ENCODE results near the gene GLI1. TPM values are rescaled to one million over a fixed set of nuclear protein-coding genes. Genes with fewer than 3 reads are reported as not detected.
"Not testable (repeated sequence)": the region's sequence is repeated elsewhere in the genome, so short reads cannot be mapped to it uniquely, and the experiment has no call there.

The GLI1 gene
- total RNA-seq, 1 donor from 2014 or later, result 1.3 TPM

- intact Hi-C loops (cut with micrococcal nuclease); H3K4me3 Mint-ChIP-seq (ENCODE audit: low read depth); H3K9me3 Mint-ChIP-seq; H3K27me3 Mint-ChIP-seq (ENCODE audit: low read depth); H3K4me1 Mint-ChIP-seq (ENCODE audit: low read depth); H3K27ac Mint-ChIP-seq; DNase-seq (ENCODE audit: low spot score): not testable (repeated sequence)
- H3K36me3 Mint-ChIP-seq (ENCODE audit: low read depth), result peaks cover 68% of the 10 kb centered on the region
Observed at GRCh38 chr12:57506541-57506940, 47.0 kb downstream of the GLI1 start.

GRCh38 chr12:57507796-57508195 lies 48.2 kb downstream of the GLI1 start:
- intact Hi-C loops (cut with micrococcal nuclease); DNase-seq (ENCODE audit: low spot score); H3K27ac Mint-ChIP-seq; H3K27me3 Mint-ChIP-seq (ENCODE audit: low read depth); H3K4me3 Mint-ChIP-seq (ENCODE audit: low read depth); H3K4me1 Mint-ChIP-seq (ENCODE audit: low read depth); H3K9me3 Mint-ChIP-seq: not testable (repeated sequence)
- H3K36me3 Mint-ChIP-seq (ENCODE audit: low read depth), result peaks cover 73% of the 10 kb centered on the region

- H3K4me3 Mint-ChIP-seq (ENCODE audit: low read depth), result no peak overlapping the region
Observed at GRCh38 chr12:57511161-57511560, 51.6 kb downstream of the GLI1 start.

GRCh38 chr12:57511588-57512325 lies 52.2 kb downstream of the GLI1 start:
- Mint-ChIP-seq H3K4me3 (ENCODE audit: low read depth) (no peak overlapping the region), H3K27ac (peak overlapping the region; percentile 23), H3K9me3 (no peaks in the 10 kb centered on the region), H3K36me3 (ENCODE audit: low read depth) (peaks cover 73% of the 10 kb centered on the region), H3K4me1 (ENCODE audit: low read depth) (peaks cover 8% of the 10 kb centered on the region), H3K27me3 (ENCODE audit: low read depth) (no peaks in the 10 kb centered on the region)
- no peak for DNase-seq (ENCODE audit: low spot score)
- intact Hi-C loops (cut with micrococcal nuclease), result no loop called here

More at GRCh38 chr12:57511161-57511560, 51.6 kb downstream of the GLI1 start:
- Mint-ChIP-seq H3K27ac (no peak overlapping the region), H3K9me3 (no peaks in the 10 kb centered on the region), H3K36me3 (ENCODE audit: low read depth) (peaks cover 72% of the 10 kb centered on the region), H3K27me3 (ENCODE audit: low read depth) (no peaks in the 10 kb centered on the region), H3K4me1 (ENCODE audit: low read depth) (peaks cover 8% of the 10 kb centered on the region)
- DNase-seq (ENCODE audit: low spot score), result no peak
- intact Hi-C loops (cut with micrococcal nuclease), result no loop called here

GRCh38 chr12:57512665-57513064 lies 53.1 kb downstream of the GLI1 start:
- Mint-ChIP-seq H3K27me3 (ENCODE audit: low read depth) (no peaks in the 10 kb centered on the region), H3K9me3 (no peaks in the 10 kb centered on the region), H3K27ac (no peak overlapping the region), H3K4me3 (ENCODE audit: low read depth) (no peak overlapping the region), H3K36me3 (ENCODE audit: low read depth) (peaks cover 82% of the 10 kb centered on the region), H3K4me1 (ENCODE audit: low read depth) (peaks cover 10% of the 10 kb centered on the region)
- intact Hi-C loops (cut with micrococcal nuclease), result no loop called here
- no peak for DNase-seq (ENCODE audit: low spot score)

- Mint-ChIP-seq H3K9me3 (no peaks in the 10 kb centered on the region), H3K27me3 (ENCODE audit: low read depth) (no peaks in the 10 kb centered on the region), H3K4me1 (ENCODE audit: low read depth) (peaks cover 14% of the 10 kb centered on the region), H3K27ac (no peak overlapping the region), H3K4me3 (ENCODE audit: low read depth) (no peak overlapping the region), H3K36me3 (ENCODE audit: low read depth) (peaks cover 85% of the 10 kb centered on the region)
- intact Hi-C loops (cut with micrococcal nuclease), result no loop called here
- no peak for DNase-seq (ENCODE audit: low spot score)
Observed at GRCh38 chr12:57513266-57513665, 53.7 kb downstream of the GLI1 start.

- H3K27me3 Mint-ChIP-seq (ENCODE audit: low read depth); H3K27ac Mint-ChIP-seq; H3K4me3 Mint-ChIP-seq (ENCODE audit: low read depth); H3K9me3 Mint-ChIP-seq; intact Hi-C loops (cut with micrococcal nuclease); DNase-seq (ENCODE audit: low spot score): not testable (repeated sequence)
- peaks cover 86% of the 10 kb centered on the region for H3K36me3 Mint-ChIP-seq (ENCODE audit: low read depth)
- H3K4me1 Mint-ChIP-seq (ENCODE audit: low read depth), result peaks cover 17% of the 10 kb centered on the region
Observed at GRCh38 chr12:57513677-57514076, 54.1 kb downstream of the GLI1 start.

- H3K27me3 Mint-ChIP-seq (ENCODE audit: low read depth); H3K27ac Mint-ChIP-seq; intact Hi-C loops (cut with micrococcal nuclease); H3K4me3 Mint-ChIP-seq (ENCODE audit: low read depth); DNase-seq (ENCODE audit: low spot score); H3K9me3 Mint-ChIP-seq: not testable (repeated sequence)
- Mint-ChIP-seq H3K4me1 (ENCODE audit: low read depth) (peaks cover 22% of the 10 kb centered on the region), H3K36me3 (ENCODE audit: low read depth) (peaks cover 88% of the 10 kb centered on the region)
Observed at GRCh38 chr12:57514246-57514645, 54.7 kb downstream of the GLI1 start.

- Mint-ChIP-seq H3K9me3 (no peaks in the 10 kb centered on the region), H3K4me3 (ENCODE audit: low read depth) (no peak overlapping the region), H3K4me1 (ENCODE audit: low read depth) (peaks cover 23% of the 10 kb centered on the region), H3K27ac (no peak overlapping the region), H3K36me3 (ENCODE audit: low read depth) (peaks cover 88% of the 10 kb centered on the region), H3K27me3 (ENCODE audit: low read depth) (no peaks in the 10 kb centered on the region)
- DNase-seq (ENCODE audit: low spot score), result no peak
- intact Hi-C loops (cut with micrococcal nuclease), result no loop called here
Observed at GRCh38 chr12:57514720-57515407, 55.3 kb downstream of the GLI1 start.

- DNase-seq (ENCODE audit: low spot score), result no peak
- H3K4me3 Mint-ChIP-seq (ENCODE audit: low read depth), result no peak overlapping the region
- H3K4me1 Mint-ChIP-seq (ENCODE audit: low read depth), result peaks cover 23% of the 10 kb centered on the region
- no peaks in the 10 kb centered on the region for H3K9me3 Mint-ChIP-seq
- H3K36me3 Mint-ChIP-seq (ENCODE audit: low read depth), result peaks cover 91% of the 10 kb centered on the region
- no peaks in the 10 kb centered on the region for H3K27me3 Mint-ChIP-seq (ENCODE audit: low read depth)
- H3K27ac Mint-ChIP-seq, result no peak overlapping the region
- intact Hi-C loops (cut with micrococcal nuclease), result no loop called here
Observed at GRCh38 chr12:57515408-57515933, 55.9 kb downstream of the GLI1 start.

GRCh38 chr12:57515934-57516541 lies 56.5 kb downstream of the GLI1 start:
- no peak overlapping the region for H3K27ac Mint-ChIP-seq
- H3K4me3 Mint-ChIP-seq (ENCODE audit: low read depth), result no peak overlapping the region
- no peaks in the 10 kb centered on the region for H3K9me3 Mint-ChIP-seq
- peaks cover 25% of the 10 kb centered on the region for H3K4me1 Mint-ChIP-seq (ENCODE audit: low read depth)
- peaks cover 87% of the 10 kb centered on the region for H3K36me3 Mint-ChIP-seq (ENCODE audit: low read depth)
- intact Hi-C loops (cut with micrococcal nuclease), result no loop called here
- DNase-seq (ENCODE audit: low spot score), result no peak
- no peaks in the 10 kb centered on the region for H3K27me3 Mint-ChIP-seq (ENCODE audit: low read depth)

- H3K27ac Mint-ChIP-seq, result no peak overlapping the region
- H3K4me3 Mint-ChIP-seq (ENCODE audit: low read depth), result no peak overlapping the region
- intact Hi-C loops (cut with micrococcal nuclease), result no loop called here
- H3K9me3 Mint-ChIP-seq, result no peaks in the 10 kb centered on the region
- no peaks in the 10 kb centered on the region for H3K27me3 Mint-ChIP-seq (ENCODE audit: low read depth)
- H3K4me1 Mint-ChIP-seq (ENCODE audit: low read depth), result peaks cover 28% of the 10 kb centered on the region
- DNase-seq (ENCODE audit: low spot score), result no peak
- peaks cover 81% of the 10 kb centered on the region for H3K36me3 Mint-ChIP-seq (ENCODE audit: low read depth)
Observed at GRCh38 chr12:57516617-57517153, 57.1 kb downstream of the GLI1 start.

- Mint-ChIP-seq H3K27ac (no peak overlapping the region), H3K4me3 (ENCODE audit: low read depth) (no peak overlapping the region)
Observed at GRCh38 chr12:57517187-57517586, 57.6 kb downstream of the GLI1 start.

More at GRCh38 chr12:57517187-57517586, 57.6 kb downstream of the GLI1 start:
- intact Hi-C loops (cut with micrococcal nuclease), result no loop called here
- peaks cover 29% of the 10 kb centered on the region for H3K4me1 Mint-ChIP-seq (ENCODE audit: low read depth)
- H3K9me3 Mint-ChIP-seq, result no peaks in the 10 kb centered on the region
- no peak for DNase-seq (ENCODE audit: low spot score)
- H3K36me3 Mint-ChIP-seq (ENCODE audit: low read depth), result peaks cover 76% of the 10 kb centered on the region
- no peaks in the 10 kb centered on the region for H3K27me3 Mint-ChIP-seq (ENCODE audit: low read depth)
